HG03558 (cell line): ENCODE data around the gene RFX1.
"Not testable (repeated sequence)": the region's sequence is repeated elsewhere in the genome, so short reads cannot be mapped to it uniquely, and the experiment has no call there.

ENCODE experiments used
- ATAC-seq: cut with Tn5 transposase; IDR thresholded peaks from one replicate; pipeline ENCODE4 v1.9.1; 2021; ENCODE audit warnings: moderate number of reproducible peaks; ENCODE audit not compliant: unreplicated experiment; ENCODE audit errors: extremely low read depth

Gene RFX1

DNA sequence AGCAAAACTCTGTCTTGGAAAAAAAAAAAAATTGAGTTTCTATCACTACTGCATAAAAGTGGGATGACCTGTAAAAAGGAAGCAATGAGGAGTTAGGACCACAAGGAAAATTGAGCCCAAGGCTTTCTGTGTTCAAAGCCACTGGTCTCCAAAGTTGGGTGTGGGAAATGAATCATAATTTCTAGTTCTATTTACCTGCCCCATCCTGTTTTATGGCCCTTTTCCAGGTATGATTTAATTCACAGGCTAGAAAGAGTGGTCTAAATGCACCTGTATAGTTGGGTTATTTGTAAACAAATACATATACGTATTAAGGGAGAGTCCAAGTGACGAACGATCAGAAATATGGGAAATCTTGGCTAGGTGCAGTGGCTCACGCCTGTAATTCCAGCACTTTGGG is 59.7 kb downstream of the RFX1 start:
- no peak for ATAC-seq

DNA sequence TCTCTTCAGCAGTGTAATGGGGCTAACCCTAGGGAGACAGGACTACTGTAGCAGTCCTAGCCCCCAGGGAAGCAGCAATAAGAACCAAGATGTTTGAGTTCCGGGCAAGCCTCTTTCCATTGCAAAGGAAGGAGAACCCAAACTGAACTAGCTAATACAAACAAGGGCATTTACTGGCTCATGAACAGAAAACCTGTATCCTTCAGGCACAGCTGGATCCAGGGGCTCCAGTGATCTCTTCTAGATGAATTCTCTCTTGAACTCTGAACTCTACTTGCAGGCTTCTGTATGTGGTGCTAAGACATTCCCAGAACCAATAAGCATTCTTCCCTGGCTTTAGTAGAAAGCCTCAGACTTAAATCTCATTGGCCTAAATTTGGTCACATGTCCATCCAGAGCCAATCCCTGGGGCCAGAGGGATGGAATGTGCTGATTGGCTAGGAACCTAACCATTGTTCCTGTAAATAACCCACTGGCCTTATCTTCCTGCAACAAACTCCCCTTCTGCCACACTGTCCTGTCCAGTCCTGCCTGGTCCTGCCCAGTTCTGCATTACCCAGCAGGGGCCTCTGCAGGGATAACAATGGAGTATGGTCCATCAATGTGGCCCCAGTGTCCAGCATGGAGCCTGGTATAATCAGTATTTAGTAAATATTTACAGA is 64.0 kb downstream of the RFX1 start:
- no peak for ATAC-seq

DNA sequence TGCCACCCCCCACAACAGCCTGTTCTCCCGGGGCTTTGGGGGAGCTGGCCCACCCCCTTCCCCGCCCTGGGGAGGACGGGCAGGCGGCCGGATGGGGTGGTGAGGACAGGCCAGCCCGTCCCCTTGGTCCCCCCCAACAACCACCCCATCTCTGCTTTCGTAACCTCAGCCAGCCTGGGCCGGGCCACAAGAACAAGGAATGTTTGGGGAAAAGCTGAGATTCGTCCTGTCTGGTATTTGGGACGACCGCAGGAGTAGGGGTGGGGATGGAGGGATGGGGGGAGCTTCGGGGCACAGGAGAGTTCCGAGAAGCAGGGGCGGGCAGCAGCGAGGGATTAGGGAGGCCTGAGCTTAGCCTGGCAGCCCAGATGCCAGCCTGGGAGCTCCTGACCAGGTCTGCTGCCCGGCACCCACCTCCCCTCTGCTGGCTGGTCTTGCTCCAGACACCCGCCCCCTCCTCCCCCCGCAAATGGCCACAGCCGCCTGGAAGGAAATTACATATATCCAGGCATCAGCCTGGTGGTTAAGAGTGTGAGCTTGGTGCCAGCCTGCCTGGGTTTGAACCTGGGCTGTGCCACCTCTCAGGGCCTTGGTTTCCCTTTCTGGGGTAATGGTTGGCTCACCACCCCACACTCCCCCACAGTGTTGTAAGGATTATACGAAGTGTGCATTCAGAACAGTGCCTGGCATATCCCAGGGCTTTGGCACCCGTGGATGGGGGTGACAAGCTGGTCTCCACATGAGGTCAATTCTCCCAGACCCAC is 67.6 kb downstream of the RFX1 start, which contains the start of gene PODNL1:
Gene PODNL1 (minus strand): TSS at position 117 of the 764 bp plus-strand sequence. CDS start 236 bp downstream, outside the sequence.
- ATAC-seq = no peak

DNA sequence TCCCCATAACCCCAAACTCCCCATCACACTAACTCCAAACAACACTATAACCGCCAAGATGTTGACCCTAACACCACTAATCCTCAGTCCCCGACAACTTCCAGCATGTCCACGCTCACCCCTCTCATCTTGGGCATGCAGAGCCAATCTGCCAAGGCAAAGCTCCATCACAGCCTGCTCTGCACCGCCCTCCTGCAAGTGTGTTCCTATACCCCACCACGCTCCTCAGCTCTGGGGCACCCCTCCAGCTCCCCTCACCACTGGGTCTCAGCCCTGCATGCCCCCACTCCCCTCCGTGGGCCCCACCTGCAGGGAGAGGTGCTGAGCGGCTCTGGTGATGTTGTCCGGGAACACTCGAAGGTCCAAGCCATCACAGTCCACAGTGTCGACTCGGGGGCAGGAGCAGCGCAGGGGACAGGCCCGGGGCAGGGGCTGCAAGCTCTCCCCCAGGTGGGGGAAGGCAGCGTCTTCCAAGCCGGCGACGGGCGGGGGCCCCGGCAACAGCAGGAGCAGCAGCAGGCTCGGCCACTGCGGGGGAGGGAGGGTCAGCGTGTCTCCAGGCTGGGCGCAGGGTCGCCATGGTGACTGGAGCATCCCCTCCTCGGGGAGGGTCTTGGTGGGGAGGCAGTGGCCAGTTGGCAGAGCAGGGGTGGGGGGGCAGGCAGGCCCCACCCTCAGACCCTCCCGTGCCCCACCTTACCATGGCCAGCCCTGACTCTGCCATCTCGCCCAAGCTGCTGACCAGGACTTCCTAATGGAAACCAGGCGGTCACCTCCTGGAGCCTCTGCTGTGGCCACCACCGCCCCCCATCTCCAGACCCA is 68.4 kb downstream of the RFX1 start:
- no peak for ATAC-seq

DNA sequence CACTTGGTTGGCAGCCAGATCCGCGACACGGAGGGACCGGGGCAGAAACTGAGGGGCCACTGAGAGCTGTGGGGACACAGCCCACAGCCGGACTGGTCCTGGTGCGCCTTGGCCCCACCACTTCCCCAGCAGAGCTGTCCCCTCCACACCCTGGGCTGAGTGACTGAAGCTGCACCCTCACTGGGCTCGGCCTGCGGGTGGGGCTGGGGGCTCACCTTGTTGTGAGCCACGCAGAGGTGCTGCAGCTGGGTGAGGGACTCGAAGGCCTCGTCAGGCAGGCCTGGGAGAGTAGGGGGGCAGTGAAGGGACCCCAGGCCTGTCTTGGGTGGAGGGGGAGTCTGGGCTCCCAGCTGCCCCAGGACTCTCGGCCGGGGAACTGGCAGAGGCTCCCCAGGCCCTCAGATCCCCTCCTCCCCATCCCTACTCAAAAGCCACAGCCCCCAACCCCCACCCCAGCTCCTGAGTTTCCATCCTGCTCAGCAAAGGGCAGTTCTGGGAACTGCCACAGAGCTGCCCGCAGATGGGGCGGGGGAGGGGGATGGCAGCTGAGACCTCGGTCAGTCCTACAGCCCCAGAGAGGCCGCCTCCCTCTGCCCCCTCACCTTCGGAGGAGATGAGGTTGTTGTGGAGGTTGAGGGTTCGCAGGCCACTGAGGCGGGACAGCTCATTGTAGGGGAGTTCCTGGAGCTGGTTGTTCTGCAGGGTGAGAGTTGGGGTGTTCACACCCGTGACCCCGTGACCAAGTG is 70.2 kb downstream of the RFX1 start:
- ATAC-seq = no peak

DNA sequence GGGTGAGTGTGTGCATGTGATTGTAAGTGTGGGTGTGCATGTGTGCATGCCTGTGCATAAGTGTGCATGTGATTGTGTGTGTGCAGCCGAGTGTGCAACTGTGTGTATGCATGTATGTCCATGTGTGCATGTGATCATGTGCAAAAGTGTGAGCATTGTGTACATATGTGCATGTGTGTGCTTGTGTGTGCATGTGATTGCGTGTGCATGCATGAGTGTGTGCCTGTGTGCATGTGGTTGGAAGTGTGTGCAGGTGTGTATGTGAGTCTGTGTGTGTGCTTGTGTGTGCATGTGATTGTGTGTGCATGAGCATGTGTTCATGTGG is 71.4 kb downstream of the RFX1 start:
- no peak for ATAC-seq

DNA sequence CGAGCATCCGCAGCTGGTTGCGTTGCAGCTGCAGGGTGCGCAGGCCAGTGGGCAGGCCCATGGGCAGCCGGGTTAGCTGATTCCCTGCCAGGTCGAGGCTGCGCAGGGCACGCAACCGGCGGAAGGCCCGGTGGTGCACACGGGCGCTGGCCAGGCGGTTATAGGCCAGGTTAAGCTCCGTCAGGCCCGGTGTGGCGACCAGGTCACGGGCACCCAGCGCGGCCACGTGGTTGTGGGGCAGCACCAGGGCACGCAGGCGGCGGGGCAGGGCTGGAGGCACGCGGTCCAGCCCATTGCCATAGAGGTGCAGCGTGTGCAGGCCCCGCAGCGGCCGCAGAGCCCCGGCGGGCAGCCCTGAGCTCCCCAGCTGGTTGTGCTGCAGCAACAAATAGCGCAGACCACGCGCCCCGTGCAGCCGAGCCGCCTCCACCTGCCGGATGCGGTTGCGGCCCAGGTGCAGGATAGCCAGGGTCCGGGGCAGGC is 73.2 kb downstream of the RFX1 start:
- ATAC-seq = no peak

DNA sequence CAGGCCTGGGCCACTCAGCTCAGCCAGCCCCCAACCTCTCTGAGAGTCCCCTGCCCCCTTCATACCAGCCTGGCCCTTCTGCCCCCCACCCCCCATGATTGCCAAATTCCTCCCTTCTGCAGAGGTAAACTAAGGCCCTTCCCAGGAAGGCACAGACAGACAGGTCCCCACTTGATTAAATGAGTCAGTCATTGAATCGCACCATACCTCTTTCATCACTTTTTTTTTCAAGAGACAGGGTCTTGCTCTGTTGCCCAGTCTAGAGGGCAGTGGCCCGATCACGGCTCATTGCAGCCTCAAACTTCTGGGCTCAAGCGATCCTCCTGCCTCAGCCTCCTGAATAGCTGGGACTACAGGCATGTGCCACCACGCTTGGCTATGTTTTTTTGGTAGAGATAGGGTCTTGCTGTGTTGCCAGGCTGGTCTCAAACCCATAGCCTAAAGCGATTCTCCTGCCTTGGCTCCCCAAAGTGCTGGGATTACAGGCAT is 73.9 kb downstream of the RFX1 start:
- ATAC-seq = no peak

DNA sequence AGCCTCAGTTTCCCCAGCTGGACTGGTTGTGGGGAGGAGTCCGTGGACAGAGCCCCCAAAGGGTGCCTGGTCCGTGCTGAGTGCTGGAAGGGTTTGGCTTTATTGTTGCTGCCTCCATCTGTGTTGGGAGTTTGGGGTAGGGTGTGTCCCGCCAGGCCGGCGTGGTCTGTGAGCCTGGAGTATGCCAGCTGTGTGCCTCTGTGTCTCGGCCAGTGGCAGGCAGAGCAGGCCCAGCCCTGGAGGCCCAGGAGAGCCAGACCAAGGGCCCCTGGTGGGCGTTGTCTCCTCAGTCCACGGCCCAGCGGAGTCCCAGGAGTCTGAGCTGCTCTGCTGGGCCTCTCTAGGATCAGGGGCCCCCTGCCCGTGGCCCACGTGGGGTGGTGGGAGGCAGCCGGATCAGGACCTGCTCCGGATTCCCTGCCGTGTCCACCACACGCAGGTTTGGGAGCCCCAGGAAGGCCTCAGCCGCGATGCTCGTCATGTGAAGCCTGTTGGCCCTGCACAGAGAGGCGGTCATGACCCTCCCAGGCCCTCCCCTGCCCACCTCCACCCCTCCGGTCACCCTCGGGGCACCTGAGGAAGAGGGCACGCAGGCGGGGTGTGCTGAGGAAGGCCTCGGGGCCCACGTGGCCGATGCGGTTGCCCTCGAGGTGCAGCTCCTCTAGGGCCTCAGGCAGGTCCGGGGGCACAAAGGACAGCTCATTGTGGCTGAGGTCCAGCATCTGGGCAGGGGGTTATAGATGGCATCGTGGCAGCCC is 74.5 kb downstream of the RFX1 start:
- ATAC-seq = no peak

DNA sequence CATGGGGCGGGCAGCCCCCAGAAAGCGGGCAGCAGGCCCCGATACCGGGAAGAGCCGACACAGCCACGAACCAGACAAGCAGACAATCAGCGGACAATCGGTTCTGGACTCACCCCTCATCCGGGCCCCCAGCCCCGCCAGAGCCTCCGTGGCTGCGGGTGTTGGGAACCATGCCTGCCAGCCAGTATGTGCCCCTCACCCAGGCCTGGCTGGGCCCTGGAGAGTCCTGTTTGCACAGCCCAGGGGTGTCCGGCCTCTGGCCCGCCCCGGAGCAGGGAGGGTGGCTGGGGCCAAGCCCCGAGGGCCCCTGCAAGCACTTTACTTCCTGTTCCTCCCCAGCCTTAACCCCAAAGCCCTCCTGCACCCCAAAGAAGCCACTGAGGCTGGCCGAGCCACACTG is 75.7 kb downstream of the RFX1 start:
- ATAC-seq = no peak

DNA sequence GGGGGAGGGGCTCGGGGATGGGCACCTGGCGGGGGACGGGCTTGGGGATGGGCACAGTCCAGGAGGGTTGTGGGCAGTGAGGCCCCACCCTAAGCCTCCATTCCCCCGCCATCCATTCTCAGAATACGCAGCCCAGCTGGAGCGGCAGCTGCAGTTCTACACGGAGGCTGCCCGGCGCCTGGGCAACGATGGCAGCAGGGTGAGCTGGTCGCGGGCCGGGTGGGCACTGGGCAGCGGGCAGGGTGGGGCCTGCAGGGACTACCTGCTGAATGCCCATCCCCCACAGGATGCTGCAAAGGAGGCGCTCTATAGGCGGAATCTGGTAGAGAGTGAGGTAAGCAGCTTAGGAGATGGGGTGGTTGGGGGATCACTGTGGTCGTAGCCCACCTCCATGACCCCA is 76.2 kb downstream of the RFX1 start:
- no peak for ATAC-seq

DNA sequence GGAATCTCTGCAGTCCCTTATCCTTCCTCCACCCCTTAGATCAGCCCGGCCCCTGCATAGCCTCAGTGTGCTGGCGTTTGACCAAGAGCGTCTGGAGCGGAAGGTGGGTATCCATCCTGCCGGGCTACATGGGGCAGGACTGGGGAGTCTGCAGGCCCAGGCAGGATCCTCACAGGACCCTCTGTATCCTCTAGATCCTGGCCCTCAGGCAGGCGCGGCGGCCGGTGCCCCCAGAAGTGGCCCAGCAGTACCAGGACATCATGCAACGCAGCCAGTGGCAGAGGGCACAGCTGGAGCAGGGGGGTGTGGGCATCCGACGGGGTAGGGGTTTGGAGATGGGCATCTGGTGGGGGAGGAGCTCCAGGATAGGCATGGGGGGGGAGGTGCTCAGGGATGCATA is 76.8 kb downstream of the RFX1 start:
- no peak for ATAC-seq

DNA sequence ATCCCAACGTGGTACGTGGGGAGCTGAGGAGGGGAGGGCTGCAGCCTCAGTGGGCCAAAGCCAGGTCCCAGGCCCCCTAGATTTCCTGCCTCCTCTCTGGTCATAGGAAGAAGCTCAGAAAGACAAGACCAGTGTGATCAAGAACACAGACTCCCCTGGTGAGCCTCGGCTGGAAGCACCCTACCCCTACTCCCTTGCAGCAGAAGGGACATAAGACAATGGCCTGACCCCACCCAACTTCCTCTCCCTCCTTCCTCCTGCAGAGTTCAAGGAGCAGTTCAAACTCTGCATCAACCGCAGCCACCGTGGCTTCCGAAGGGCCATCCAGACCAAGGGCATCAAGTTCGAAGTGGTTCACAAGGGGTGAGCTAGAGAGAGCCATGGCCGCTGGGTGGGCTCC is 79.4 kb downstream of the RFX1 start:
- no peak for ATAC-seq

DNA sequence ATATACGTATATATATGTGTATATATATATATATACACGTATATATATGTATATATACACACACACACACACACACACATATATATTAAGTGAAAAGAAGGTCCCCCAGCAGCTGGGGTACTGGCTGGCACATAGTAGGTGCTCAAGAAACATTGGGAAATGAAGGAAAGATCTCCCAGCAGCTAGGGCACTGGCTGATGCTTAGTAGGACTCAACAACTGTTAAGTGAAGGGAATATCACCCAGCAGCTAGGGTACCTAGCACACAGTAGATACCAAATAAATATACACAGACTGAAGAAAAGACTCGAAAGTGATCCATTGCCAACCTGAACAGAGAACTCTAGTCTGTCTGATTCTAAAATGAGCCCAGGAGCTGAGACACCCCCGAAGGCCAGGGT is 80.1 kb downstream of the RFX1 start:
- ATAC-seq = no peak

DNA sequence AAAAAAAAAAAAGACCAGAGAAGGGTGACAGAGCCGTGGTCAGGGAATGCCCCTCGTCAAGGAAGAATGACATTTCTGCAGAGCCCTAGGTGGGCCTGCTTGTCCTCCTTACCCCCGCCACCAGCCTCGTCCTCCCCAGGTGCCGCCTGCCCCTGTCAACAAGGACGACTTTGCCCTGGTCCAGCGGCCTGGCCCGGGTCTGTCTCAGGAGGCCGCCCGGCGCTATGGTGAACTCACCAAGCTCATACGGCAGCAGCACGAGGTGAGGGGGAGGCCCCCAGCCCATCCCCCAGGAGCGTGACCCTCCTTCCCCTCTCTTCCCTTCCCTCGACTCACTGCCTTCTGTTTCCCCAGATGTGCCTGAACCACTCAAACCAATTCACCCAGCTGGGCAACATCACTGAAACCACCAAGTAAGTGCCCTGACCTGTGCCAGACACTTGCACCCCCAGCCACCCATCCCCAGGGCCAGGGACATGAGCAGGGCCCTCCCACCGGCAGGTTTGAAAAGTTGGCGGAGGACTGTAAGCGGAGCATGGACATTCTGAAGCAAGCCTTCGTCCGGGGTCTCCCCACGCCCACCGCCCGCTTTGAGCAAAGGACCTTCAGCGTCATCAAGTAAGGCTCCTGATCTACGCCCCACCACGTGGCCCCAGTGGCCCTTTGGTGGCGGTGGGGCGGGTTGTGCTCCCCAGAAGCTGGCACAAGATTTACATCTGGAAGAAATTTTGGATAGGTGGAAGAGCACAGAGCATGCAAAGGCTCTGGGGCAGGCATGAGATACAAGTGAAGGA is 82.7 kb downstream of the RFX1 start:
- ATAC-seq = no peak

DNA sequence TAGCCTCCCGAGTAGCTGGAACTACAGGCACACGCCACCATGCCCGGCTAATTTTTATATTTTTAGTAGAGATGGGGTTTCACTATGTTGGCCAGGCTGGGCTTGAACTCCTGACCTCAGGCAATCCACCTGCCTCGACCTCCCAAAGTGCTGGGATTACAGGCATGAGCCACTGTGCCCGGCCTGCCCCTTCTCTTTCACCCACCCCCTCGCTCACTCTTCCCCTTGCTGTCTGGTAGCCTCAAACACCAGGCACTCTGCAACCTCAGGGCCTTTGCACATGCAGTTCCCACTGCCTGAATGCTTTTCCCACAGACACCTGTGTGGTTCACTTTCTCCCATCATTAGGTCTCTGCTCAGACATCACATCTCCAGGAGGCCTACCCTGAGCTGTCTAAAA is 84.0 kb downstream of the RFX1 start:
- ATAC-seq = not testable (repeated sequence)

DNA sequence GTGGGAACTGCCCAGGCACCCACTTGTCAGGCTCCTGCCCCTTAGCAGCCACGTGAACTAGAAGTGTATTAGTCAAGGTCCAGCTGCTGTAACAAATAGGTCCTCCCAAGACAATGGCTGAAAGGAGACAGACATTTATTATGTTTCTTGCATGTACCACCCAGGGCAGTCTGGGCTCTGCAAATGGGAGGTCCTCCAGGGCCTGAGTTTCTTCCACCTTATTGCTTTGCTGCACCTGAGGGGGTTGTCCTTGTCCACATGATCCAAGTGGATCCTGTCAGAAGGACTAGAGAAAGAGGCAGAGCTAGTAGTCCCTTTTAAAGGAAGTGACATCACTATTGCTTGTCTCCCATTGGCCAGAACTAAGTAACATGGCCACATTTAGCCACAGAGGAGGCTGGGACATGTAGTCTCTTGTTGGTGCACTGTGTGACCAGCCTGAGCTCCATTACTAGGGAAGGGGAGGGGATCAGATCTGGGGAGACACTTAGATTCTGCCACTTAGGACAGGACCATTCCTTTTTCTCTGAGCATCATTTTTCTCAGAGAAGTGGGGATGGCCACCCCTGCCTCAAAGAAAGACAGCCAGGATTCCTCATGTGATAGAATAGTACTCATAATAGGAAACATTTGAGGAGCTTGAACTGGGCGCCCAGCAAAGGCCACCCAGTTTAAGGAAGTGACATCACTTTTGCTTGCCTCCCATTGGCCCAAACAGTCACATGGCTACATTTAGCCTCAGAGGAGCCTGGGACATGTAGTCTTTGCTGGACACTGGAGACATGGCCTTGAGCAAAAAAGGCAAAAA is 85.0 kb downstream of the RFX1 start:
- no peak for ATAC-seq

DNA sequence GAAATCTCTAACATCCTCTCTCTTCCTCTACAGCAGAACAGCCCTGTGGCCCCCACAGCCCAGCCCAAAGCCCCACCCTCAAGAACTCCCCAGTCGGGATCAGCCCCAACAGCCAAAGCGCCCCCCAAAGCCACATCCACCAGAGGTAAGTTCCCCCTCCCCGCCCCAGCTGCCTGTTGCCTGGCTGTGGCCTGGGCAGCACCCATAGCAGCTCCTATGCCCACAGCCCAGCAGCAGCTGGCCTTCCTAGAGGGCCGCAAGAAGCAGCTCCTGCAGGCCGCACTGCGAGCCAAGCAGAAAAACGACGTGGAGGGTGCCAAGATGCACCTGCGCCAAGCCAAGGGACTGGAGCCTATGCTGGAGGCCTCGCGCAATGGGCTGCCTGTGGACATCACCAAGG is 85.6 kb downstream of the RFX1 start:
- no peak for ATAC-seq
